ENCODE measurements around the gene GH2.
A peak's percentile ranks its signal among the peaks of the same experiment; 100 is the strongest.
"Not testable (repeated sequence)": the region's sequence is repeated elsewhere in the genome, so short reads cannot be mapped to it uniquely, and the experiment has no call there.

Gene GH2

GRCh38 chr17:63881935-63882601, at the start of gene GH2:
TSS of gene GH2 (minus strand) at chr17:63881944. CDS start at chr17:63881801, 143 bp downstream.
- DNase-seq, result peak; percentile 52

GRCh38 chr17:63930951-63931575, 49.3 kb upstream of the GH2 start:
- DNase-seq, result peak; percentile 62

GRCh38 chr17:63929860-63930766, 48.4 kb upstream of the GH2 start:
- DNase-seq, result no peak

- no peak for DNase-seq
These were observed 47.4 kb upstream of the GH2 start for GRCh38 chr17:63928966-63929695.

- DNase-seq, result no peak
These were observed 46.5 kb upstream of the GH2 start for GRCh38 chr17:63928172-63928666.

GRCh38 chr17:63927464-63928171, 45.9 kb upstream of the GH2 start:
- DNase-seq, result no peak

- no peak for DNase-seq
These were observed 44.4 kb upstream of the GH2 start for GRCh38 chr17:63926164-63926563.

GRCh38 chr17:63925615-63926014, 43.9 kb upstream of the GH2 start:
- no peak for DNase-seq

GRCh38 chr17:63922402-63922801, 40.7 kb upstream of the GH2 start:
- not testable (repeated sequence) for DNase-seq

- not testable (repeated sequence) for DNase-seq
These were observed 39.0 kb upstream of the GH2 start for GRCh38 chr17:63920779-63921178.

- DNase-seq, result not testable (repeated sequence)
These were observed 38.3 kb upstream of the GH2 start for GRCh38 chr17:63920050-63920449.

GRCh38 chr17:63919311-63919723, 37.6 kb upstream of the GH2 start:
- DNase-seq, result peak; percentile 74

- DNase-seq, result not testable (repeated sequence)
These were observed 37.1 kb upstream of the GH2 start, which contains the start of gene GH1 for GRCh38 chr17:63918789-63919305. TSS of gene GH1 (minus strand) at chr17:63918839. CDS start at chr17:63918776, 63 bp downstream.

GRCh38 chr17:63918305-63918704, 36.6 kb upstream of the GH2 start:
- no peak for DNase-seq

- no peak for DNase-seq
These were observed 35.9 kb upstream of the GH2 start for GRCh38 chr17:63917646-63918045.

- not testable (repeated sequence) for DNase-seq
These were observed 35.5 kb upstream of the GH2 start for GRCh38 chr17:63917206-63917605.

- no peak for DNase-seq
These were observed 34.9 kb upstream of the GH2 start for GRCh38 chr17:63916566-63917185.

GRCh38 chr17:63915753-63916152, 34.0 kb upstream of the GH2 start:
- not testable (repeated sequence) for DNase-seq

GRCh38 chr17:63914471-63914870, 32.7 kb upstream of the GH2 start:
- no peak for DNase-seq

- DNase-seq, result peak; percentile 67
These were observed 29.9 kb upstream of the GH2 start for GRCh38 chr17:63911657-63912100.

- no peak for DNase-seq
These were observed 29.4 kb upstream of the GH2 start, which contains the start of gene CSHL1 for GRCh38 chr17:63911041-63911635. TSS of gene CSHL1 (minus strand) at chr17:63911258. CDS start at chr17:63911196, 62 bp downstream.
